ENCODE measurements around the gene ZP3. TPM values are rescaled to one million over a fixed set of nuclear protein-coding genes. Genes with fewer than 3 reads are reported as not detected.

ZP3 gene
- polyA plus RNA-seq, 1 of the 3 experiments (the other 2 are of a cell fraction), result 5.4 TPM

DNA sequence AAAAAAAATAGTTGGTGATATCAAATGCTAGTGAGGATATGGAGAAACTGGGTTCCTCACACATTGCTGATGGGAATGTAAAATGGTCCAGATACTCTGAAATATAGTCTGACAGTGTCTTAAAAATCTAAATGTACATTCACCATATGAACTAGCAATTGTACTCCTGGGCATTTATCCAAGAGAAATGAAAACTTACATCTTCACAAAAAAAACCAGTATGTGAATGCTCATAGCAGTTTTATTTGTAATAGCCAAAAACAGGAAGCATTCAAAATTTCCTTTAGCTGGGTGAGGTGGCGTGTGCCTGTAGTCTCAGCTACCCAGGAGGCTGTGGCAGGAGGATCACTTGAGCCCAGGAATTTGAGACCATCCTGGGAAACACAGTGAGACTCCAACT lies 13.1 kb upstream of the ZP3 start:
- Histone ChIP-seq H4K20me1 (ENCODE audit: insufficient read depth) (no peaks in the 10 kb centered on the region), H3K4me2 (no peak overlapping the region)
- CTCF ChIA-PET, result interaction anchor here (1.0 kb wide), 1 partner anchor 80 kb away, joined by 3 read pairs; no protein-coding TSS in a partner anchor

More for the DNA sequence above, 13.1 kb upstream of the ZP3 start:
- POLR2A ChIA-PET, result no interaction called here
- 91% methylated on average over 1 of the region's 1 CpG for WGBS (ENCODE audit: low lambda C conversion rate)
- no peak overlapping the region for H3K27ac ChIP-seq (ENCODE audit: low read depth in 2 of 2, low read length in 1 of 2)
- no peak for DNase-seq
- no peaks in the 10 kb centered on the region for H3K27me3 ChIP-seq (ENCODE audit: insufficient read depth)
- H3F3A ChIP-seq (replicated peaks; ENCODE audit: insufficient read depth), result peaks cover 1% of the 10 kb centered on the region
- TF ChIP-seq RCOR1 (IDR thresholded peaks at IDR 0.05; ENCODE audit: low read length), result no peak
- no peak for TF ChIP-seq POLR2AphosphoS5 (IDR thresholded peaks at IDR 0.05; ENCODE audit: low read depth, low read length)
- TF ChIP-seq, protein P1, sequence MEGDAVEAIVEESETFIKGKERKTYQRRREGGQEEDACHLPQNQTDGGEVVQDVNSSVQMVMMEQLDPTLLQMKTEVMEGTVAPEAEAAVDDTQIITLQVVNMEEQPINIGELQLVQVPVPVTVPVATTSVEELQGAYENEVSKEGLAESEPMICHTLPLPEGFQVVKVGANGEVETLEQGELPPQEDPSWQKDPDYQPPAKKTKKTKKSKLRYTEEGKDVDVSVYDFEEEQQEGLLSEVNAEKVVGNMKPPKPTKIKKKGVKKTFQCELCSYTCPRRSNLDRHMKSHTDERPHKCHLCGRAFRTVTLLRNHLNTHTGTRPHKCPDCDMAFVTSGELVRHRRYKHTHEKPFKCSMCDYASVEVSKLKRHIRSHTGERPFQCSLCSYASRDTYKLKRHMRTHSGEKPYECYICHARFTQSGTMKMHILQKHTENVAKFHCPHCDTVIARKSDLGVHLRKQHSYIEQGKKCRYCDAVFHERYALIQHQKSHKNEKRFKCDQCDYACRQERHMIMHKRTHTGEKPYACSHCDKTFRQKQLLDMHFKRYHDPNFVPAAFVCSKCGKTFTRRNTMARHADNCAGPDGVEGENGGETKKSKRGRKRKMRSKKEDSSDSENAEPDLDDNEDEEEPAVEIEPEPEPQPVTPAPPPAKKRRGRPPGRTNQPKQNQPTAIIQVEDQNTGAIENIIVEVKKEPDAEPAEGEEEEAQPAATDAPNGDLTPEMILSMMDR (IDR thresholded peaks at IDR 0.05), result no peak
- no peak for TF ChIP-seq SMC3 (IDR thresholded peaks at IDR 0.05; ENCODE audit: low read depth, low read length)
- TF ChIP-seq REST (IDR thresholded peaks at IDR 0.05; ENCODE audit: low read depth, low read length), result no peak
- no peak for TF ChIP-seq USF1 (IDR thresholded peaks at IDR 0.05; ENCODE audit: borderline replicate concordance, low read depth)
- no peak for TF ChIP-seq USF2 (IDR thresholded peaks at IDR 0.05; ENCODE audit: borderline replicate concordance, low read depth, low read length)
- no peak for TF ChIP-seq SIN3A (IDR thresholded peaks at IDR 0.05; ENCODE audit: borderline replicate concordance, low read depth, low read length)
- no peak overlapping the region for H3K9ac ChIP-seq
- H3K79me2 ChIP-seq (ENCODE audit: insufficient read depth), result no peaks in the 10 kb centered on the region
- no peaks in the 10 kb centered on the region for H3K9me3 ChIP-seq
- no peak overlapping the region for H3K4me3 ChIP-seq (ENCODE audit: low read depth in 2 of 2, low read length in 1 of 2)
- no peak overlapping the region for H2AFZ ChIP-seq (ENCODE audit: low read depth)
- no peaks in the 10 kb centered on the region for H3K36me3 ChIP-seq (replicated peaks in 1 of 2; ENCODE audit: control insufficient read depth in 1 of 2, insufficient read depth in 2 of 2, low read length in 1 of 2)
- 0 out of 4 replicates have a peak, but pooled peaks cover 0 to 6% of the 10 kb centered on the region in 2 experiments for H3K4me1 ChIP-seq (ENCODE audit: control insufficient read depth in 1 of 2, insufficient read depth in 2 of 2, low read depth in 1 of 2, low read length in 1 of 2)
- H3K9me2 ChIP-seq, result no peaks in the 10 kb centered on the region

All from SK-N-SH (cell line).